ENCODE results near the gene TEKT3.

DNA sequence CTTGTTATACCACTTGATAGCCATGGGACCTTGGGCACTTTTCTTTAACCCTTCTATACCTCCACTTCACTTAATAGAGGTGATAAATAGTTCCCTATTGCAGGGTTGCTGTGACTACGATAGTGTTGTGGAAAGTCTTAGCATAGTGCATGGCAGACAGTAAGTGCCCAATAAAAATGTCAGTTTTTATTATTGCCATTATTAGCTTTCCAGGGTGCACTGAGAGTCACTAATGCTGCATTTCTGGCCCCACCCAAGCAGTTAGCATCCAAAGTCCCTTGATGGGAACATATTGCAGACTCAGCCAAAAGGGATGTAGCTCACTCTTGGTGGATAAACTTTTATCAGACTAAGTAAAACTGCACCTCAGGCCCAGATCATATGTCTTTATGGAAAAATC is 41.5 kb upstream of the TEKT3 start:
- no peak for TF ChIP-seq CTCF (conservative IDR thresholded peaks at IDR 0.05; ENCODE audit: low read depth, low read length)
- no peak for TF ChIP-seq POLR2A (IDR thresholded peaks at IDR 0.05; ENCODE audit: low read depth, low read length)
- no peak for TF ChIP-seq RAD21 (IDR thresholded peaks at IDR 0.05; ENCODE audit: low read length)
- TF ChIP-seq MAFK (IDR thresholded peaks at IDR 0.05; ENCODE audit: low read depth, low read length), result no peak
